Measurements from ENCODE around the gene PDE3A.

The PDE3A gene

DNA sequence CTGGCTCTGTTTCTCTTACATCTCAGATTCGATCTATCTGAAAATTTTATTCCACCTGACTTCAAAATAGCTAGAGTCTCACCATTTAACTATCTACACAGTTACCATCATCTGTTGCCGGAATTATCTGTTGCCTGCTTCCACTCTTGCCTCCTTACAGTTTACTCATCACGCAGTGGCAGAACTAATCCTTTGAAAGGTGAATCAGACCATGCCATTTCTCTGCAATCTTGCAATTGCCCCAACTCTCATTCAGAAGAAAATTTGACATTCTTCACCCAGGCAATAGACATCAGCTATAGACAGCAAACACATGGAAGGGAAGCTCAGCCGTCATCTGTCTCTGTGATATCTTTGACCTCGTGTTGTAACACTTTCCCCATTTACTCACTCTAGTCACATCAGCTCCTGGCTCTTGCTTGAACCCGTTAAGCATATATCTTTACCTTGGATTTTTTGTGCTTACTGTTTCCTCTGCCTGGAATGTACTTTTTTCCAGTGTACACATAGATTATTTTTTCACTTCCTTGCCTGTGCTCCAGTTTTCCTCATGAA is 85.5 kb downstream of the PDE3A start:
- DNase-seq (ENCODE audit: low read depth in 2 of 3, low spot score in 2 of 3) = no peak

DNA sequence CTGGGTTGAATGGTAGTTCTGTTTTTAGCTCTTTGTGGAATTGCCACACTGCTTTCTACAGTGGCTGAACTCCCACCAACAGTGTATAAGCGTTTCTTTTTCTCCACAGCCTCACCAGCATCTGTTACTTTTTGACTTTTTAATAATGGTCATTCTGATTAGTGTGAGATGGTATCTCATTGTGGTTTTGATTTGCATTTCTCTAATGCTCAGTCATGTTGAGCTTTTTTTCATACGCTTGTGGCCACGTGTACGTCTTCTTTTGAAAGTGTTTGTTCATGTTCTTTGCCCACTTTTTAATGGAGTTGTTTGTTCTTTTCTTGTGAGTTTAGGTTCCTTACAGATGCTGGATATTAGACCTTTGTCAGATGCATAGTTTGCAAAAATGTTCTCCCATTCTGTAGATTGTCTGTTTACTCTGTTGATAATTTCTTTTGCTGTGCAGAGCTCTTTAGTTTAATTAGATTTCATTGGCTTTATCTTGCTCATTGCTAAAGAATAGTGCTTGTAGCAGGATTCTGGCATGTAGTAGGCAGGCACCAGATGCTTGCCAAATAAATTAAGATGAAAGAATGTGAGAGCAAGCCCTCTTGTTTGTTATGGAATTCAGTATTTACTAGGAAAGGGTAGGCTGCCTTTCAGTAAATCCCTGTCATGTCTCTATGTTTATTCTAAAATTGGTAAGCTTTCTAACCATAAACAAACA is 86.8 kb downstream of the PDE3A start:
- no peak for DNase-seq (ENCODE audit: low read depth in 2 of 3, low spot score in 2 of 3)

DNA sequence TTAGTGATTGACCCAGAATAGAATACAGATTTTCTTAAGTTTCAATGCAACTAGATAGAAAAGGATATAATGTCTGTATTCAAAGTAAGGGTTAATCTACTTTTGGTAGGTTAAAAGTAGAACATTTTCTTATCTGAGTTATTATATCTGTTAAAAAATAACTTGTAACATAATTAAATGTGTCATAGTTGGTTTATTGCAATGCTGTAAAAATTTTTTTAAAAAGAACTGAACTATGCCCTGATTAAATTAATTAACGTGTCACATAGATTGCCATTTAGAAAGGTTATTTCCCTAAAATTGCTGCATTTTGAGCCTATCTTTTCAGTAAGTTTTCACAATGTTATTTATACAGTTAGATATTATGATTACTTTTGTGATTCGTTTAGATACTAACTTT is 89.2 kb downstream of the PDE3A start:
- DNase-seq (ENCODE audit: low read depth in 2 of 3, low spot score in 2 of 3) = no peak

DNA sequence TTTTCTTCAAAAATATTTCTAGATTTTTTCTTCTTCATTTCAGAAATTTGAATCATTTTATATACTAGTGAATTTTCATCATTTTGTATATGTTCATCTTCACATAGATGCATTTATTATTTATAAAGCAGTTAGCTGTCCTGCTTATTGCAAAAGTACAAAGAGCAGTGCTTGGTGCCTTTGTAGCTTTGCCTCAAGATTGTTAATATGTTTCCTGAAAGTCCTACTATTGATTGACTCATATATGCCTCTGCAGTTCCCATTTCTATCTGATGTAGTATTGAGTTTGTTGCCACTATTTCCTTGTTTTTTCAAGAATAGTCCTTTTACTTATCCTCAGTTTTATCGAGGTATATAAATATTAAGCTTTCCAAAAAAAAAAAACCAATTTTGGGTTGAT is 89.7 kb downstream of the PDE3A start:
- no peak for DNase-seq (ENCODE audit: low read depth in 2 of 3, low spot score in 2 of 3)

DNA sequence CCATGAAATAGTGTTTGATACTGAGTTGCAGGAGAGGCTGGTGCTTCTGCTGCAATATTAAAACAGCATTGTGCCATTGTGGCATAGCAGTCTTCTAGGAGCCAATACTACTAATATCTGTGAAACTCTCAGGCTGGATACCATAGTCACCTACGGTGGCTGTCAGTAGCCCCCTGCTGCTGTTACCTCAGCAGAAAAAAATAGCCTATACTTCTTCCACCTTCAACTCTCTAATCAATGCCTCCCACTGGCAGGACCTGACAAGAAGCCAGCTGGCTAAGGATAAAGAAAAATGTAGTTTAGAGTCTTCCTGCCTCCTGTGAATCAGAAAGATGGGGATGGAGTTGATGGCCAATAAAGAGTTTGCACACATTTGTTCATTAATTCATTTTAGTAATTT is 91.6 kb downstream of the PDE3A start:
- no peak for DNase-seq (ENCODE audit: low read depth in 2 of 3, low spot score in 2 of 3)

DNA sequence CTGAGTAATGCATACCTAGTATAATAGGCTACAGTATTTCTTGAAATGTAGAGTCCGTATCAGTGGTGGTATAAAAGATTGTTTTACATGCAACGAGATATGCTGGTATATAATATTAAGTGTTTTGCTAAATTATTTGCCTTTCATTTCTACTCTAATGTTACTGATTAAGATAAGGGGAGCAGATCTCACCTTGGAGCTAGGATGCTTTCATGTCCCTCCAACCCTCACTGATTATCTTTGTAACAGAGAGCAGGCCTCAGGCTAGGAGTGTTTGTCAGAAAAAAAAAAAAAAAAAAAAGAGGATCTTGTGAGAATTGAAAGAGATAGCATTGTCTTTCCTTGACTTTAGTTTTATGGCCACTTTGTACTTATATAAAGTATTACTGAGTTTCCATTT is 92.6 kb downstream of the PDE3A start:
- no peak for DNase-seq (ENCODE audit: low read depth in 2 of 3, low spot score in 2 of 3)

DNA sequence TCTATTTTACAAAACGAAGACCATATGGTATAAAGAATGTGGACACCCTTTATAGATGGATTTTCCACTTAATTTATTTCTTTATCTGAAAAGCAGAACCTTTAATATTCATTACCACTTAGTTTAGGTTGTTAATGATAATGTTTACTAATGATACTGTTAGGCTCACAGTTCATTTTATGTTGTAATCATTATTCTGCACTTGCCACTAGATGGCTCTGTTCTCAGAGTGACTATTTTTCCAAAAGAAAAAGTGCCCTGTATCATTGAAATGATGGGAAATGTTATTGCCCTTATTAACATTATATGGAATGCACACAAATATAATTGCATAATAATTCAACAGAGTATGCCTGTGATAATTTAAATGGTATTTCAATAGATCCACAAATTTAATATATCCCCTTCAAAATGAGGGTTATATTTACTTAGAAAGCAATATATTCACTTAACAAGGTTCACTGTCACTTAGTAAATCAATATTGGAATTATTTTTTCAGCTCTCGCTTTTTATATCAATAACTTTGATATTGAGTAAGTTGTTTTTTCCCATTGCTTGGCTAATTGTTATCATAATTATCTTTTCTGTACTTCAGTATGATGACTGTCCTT is 95.7 kb downstream of the PDE3A start:
- DNase-seq (ENCODE audit: low read depth in 2 of 3, low spot score in 2 of 3) = no peak

DNA sequence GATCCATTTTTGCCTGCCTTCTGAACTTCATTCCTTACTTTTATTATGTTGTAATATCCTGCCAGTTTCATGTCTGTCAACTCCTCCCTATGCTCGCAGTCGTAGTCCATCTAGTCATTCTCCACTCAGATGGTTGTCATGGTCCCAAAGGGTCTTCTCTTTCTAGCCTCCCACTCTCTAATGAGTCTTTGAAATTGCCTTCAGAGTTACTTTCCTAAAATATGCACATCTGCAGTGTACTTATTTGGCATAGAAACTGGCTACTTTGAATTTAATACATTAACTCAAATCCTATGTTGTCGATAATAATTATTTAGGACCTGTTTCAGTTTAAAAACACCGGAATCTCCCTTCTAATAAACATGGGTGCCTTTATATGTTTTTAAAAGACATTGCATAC is 101.0 kb downstream of the PDE3A start:
- no peak for DNase-seq (ENCODE audit: low read depth in 2 of 3, low spot score in 2 of 3)

DNA sequence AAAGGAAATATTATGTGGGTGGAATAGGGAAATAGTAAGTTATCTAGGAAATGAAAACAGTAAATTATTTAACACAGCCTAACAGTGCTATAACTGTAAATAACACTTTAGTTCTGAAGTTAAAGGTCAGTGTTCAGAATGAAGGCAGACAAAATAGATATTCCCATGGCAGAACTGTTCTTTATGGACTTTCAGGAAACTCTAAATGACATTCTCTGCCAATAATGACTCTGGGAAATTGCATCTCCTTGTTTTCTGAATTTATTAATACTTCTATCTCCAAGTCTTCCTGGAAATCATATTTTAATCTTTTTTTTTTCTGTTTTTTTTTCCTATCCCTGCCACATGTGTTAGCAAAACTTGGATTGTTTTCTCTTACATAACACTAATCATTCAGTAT is 101.4 kb downstream of the PDE3A start:
- DNase-seq (ENCODE audit: low read depth in 2 of 3, low spot score in 2 of 3) = no peak

DNA sequence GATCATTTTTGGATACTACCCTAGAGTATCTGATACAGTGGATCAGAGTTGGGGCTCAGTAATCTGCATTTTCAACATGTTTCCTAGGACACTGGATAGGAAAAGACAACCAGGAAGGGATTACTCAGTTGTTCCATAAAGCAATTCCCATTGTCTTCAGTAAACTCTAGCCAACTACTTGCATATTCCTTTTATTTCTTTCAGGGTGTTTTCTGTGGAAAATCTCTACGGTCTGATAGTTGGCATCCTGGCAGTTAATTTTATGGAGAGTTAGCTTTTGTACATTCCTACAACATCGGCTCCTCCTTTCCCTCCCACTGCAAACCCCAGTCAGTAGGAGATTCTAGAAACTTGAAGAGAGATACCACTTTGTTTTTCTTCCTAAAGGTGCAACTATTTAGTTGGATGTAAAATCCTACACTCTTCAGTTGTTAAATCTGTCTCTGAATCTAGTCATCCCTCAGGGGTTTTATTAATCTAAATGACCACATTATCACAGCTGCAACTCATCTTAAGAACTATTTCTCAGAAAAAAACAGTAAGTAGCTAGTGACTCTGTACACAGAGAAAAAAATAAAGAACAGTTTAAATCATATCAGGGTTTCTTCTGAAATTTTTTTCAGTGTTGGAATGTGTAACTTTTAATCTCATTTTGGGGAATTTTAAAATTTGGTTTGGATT is 103.9 kb downstream of the PDE3A start:
- no peak for DNase-seq (ENCODE audit: low read depth in 2 of 3, low spot score in 2 of 3)

DNA sequence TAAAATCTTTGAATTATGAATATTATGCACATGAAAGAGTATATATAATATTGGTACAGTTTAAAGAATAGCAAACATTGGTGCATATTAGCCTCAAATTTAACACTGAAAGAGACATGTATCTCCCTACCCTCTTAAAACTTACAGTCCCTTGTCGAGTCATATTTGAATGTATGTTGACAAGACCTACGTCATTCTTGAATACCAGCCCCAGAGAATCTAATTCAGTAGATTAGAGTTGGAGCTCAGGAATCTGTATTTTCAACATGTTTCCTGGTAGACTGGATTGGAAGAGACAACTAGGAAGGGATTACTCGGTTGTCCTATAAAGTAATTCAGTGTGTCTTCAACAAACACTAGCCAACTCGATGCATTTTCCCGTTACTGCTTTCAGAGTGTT is 104.8 kb downstream of the PDE3A start:
- DNase-seq (ENCODE audit: low read depth in 2 of 3, low spot score in 2 of 3) = no peak

DNA sequence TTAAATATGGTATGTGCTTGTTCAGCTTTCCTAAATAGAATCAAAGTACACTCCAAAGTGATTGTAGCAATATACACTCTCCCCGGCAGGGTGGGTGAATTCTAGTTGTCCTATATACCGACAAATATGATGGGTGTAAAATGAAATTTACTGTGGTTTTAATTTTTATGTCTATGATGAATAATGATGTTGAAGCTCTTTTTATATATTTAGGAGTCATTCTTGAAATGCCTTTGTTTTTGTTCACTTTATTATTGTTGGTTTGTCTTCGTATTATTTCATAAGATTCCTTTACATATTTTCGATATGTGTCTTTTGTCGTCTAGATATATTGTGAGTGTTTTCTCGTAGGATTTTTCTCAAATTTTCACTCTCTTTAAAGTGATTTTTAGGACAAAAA is 105.7 kb downstream of the PDE3A start:
- no peak for DNase-seq (ENCODE audit: low read depth in 2 of 3, low spot score in 2 of 3)

DNA sequence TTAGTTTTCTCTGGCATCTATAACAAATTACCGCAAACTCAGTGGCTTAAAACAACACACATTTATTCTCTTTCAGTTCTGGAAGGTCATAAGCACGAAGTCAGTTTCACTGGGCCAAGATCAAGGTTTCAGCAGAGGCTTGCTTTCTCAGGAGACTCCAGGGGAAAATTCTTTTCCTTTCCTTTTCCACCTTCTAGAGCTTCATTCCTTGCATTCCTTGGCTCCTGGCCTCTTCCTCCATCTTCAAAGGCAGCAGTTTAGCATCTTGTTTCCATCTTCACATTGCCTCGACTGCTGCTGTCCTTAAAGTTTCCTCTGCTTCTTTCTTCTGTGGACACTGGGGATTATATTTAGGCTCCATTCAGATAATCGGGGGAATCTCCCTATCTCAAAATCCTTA is 106.1 kb downstream of the PDE3A start:
- no peak for DNase-seq (ENCODE audit: low read depth in 2 of 3, low spot score in 2 of 3)

DNA sequence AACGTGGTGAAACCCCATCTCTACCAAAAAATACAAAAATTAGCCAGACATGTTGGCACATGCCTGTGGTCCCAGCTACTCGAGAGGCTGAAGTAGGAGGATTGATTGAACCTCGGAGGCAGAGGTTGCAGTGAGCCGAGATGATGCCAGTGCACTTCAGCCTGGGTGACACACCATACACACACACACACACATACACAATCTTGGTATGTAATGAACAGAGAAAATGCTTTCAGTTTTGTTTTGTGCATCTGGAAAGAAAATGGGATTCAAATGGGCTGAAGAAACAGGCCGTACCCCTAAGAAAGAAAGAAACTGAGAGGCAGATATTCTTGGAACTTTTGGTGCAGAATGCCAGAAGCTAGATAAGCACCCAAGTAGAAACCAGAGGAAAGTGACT is 107.2 kb downstream of the PDE3A start:
- DNase-seq (ENCODE audit: low read depth in 2 of 3, low spot score in 2 of 3) = no peak

DNA sequence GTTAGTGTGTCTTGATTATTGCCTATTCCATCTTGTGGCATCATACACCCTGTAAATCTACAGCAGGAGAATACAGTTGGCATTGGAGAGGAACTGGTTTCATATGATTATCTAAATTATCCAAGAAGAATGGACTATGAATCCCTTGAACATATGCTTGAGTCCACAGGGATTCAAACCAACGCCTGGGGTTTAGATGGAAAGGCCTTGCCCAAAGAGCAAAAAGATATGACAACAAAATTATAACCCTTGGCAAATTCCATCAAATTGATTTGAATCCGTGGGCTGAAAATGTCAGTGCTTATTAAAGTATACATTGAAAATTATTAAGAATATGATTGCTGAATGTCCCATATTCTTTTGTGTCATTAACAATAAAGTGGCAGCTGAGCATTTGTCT is 108.2 kb downstream of the PDE3A start:
- no peak for DNase-seq (ENCODE audit: low read depth in 2 of 3, low spot score in 2 of 3)

DNA sequence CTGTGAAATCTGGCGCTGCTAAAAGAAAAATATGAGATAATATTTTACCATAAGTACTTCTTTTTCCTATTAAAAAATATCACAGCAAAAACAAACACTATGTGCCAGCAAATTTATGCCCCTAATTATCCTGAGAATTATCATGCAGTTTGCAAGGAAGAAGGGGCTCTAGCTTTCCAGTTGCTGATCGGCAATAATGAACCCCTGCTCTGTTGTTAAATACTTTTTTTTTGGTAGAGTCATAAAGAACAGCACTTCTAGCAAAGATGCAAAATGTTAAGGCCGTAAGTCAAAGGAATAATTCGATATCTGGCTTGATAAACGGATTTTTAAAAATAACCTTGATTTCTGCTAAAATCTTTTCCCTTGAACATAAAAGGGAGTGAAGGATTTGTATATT is 108.9 kb downstream of the PDE3A start:
- DNase-seq (ENCODE audit: low read depth in 2 of 3, low spot score in 2 of 3) = no peak

DNA sequence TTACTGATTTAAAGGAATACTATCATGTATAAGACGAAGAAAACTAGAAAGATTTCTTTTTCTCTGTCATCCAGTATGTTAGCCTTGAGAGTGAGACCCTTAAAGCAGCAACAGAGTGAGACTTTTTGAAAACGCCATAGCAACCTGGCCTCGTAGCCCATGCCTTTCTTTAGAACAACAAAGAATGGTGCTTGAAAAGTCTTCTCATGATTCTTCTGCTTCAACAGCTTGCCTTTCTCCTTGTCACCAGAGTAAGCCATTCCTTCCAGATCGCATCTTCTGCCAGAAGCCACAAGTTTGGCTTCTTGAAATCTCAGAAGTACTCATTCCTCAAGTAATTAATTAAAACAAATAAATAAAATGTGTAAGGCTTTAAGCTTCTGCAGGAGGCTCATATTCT is 109.3 kb downstream of the PDE3A start:
- DNase-seq (ENCODE audit: low read depth in 2 of 3, low spot score in 2 of 3) = no peak

DNA sequence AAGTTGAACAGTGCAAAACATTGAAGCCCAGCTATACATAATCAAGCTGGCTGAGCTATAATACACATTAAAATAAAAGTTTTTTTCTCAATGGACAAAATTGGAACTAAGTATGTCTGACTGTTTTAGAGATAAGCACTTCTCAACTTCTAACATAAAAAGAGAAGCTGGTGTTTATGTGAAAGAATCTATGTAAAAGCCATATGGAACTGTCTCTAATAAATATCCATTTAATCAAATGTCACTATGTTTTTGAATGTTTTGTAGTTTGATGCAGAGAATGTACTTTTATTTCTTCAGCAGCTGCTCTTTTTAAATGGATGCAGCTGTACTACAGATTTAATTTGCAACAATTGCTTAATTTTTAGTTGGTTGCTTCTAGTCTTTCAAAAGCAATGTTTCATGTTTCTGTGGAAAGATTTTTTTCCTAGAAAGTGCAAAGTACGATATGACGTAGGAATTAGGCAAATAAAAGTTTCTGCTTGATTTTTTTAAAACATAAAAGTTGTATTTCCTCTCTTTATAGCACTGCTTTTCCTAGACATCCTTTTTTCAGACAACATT is 114.2 kb downstream of the PDE3A start:
- DNase-seq (ENCODE audit: low read depth in 2 of 3, low spot score in 2 of 3) = no peak

DNA sequence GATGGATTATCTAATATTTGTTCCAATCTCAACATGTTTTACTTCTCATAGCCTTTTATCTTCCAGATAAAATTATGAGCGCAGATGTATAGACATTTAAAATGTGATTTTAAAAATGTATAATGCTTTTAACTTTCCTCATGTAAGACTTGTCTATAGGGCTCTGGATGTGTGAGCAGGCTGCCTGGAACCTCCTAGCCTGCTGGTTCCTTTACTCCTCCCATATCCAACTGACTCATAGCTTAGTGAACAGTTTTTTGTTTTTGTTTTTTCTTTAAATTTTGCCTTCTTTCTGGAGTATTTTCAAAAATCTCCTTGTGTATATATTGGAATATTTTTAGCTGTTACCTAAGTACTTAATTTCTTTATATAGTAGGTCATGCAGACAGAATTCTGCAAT is 115.4 kb downstream of the PDE3A start:
- no peak for DNase-seq (ENCODE audit: low read depth in 2 of 3, low spot score in 2 of 3)

DNA sequence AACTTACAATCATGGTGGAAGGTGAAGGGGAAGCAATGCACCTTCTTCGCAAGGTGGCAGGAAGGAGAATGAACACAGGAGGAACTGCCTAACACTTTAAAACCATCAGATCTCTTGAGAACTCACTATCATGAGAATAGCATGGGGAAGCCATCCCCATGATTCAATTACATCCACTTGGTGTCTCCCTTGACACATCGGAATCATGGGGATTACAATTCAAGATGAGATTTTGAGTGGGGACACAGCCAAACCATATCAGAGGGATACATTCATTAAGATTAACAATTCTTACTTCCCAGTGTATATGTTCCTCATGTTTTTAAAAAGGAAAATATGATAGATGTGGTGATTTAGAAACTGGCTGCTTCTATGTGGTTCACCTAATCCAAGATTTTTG is 117.9 kb downstream of the PDE3A start:
- DNase-seq (ENCODE audit: low read depth in 2 of 3, low spot score in 2 of 3) = no peak

DNA sequence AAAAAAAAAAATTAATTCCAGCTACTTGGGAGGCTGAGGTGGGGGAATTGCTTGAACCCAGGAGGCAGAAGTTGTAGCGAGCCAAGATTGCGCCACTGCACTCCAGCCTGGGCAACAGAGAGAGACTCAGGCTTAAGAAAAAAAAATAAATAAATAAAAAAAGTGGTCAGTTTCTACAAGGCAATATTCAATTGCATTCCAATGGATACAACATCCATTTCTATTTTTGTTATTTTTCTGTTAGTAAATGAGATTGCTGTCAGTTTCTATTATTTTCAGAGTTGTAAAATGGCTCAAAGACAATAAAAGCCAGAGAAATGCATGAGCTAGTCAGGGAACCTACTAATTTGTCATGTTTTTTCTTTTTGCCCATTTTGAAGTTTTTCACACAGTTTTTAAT is 119.2 kb downstream of the PDE3A start:
- no peak for DNase-seq (ENCODE audit: low read depth in 2 of 3, low spot score in 2 of 3)

DNA sequence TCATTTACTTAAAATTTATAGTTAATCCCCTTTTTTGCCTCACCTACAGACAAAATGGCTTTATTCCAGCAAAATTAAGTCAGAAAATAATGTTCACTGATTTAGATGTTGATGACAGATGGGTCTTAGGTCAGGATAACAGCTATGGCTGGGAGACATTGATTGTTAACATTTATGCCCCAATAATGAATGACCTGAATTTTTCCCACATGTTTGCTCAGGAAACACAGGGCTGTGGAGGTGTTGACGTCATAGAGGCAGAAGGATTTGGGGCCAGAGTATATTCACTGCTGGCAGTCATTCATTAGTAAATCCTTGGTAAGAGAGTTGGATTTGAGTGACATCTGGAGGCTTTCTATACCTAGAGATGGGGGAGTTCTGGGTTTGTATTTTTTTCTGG is 121.3 kb downstream of the PDE3A start:
- no peak for DNase-seq (ENCODE audit: low read depth in 2 of 3, low spot score in 2 of 3)

Data from activated CD8-positive, alpha-beta memory T cell treated with anti-CD3 and anti-CD28 coated beads for 48 hours (primary cell).